ENCODE data around the gene UBE2S.

UBE2S gene

GRCh38 chr19:55434356-55434919 is 26.9 kb upstream of the UBE2S start:
- H3K36me3 ChIP-seq (ENCODE audit: control insufficient read depth, insufficient read depth, low read length) = no peaks in the 10 kb centered on the region
- H3K9me3 ChIP-seq (ENCODE audit: control insufficient read depth, low read length) = no peaks in the 10 kb centered on the region
- H3K27ac ChIP-seq = no peak overlapping the region
- no peak overlapping the region for H3K9ac ChIP-seq
- no peaks in the 10 kb centered on the region for H3K4me1 ChIP-seq
- H2AFZ ChIP-seq = no peak overlapping the region
- TF ChIP-seq CTCF (IDR thresholded peaks at IDR 0.05) = no peak
- no peak overlapping the region for H3K4me3 ChIP-seq (ENCODE audit: low read depth, low read length)
- no peaks in the 10 kb centered on the region for H3K79me2 ChIP-seq
- H3K4me2 ChIP-seq (ENCODE audit: low read length) = no peak overlapping the region
- H3K27me3 ChIP-seq (ENCODE audit: control insufficient read depth, insufficient read depth, low read length) = peaks cover 12% of the 10 kb centered on the region

GRCh38 chr19:55433292-55433691 is 25.7 kb upstream of the UBE2S start:
- H3K4me1 ChIP-seq = no peaks in the 10 kb centered on the region
- H3K9ac ChIP-seq = no peak overlapping the region
- no peak overlapping the region for H3K4me2 ChIP-seq (ENCODE audit: low read length)
- H3K36me3 ChIP-seq (ENCODE audit: control insufficient read depth, insufficient read depth, low read length) = no peaks in the 10 kb centered on the region
- H3K9me3 ChIP-seq (ENCODE audit: control insufficient read depth, low read length) = no peaks in the 10 kb centered on the region
- no peak for TF ChIP-seq CTCF (IDR thresholded peaks at IDR 0.05)
- no peaks in the 10 kb centered on the region for H3K79me2 ChIP-seq
- peak overlapping the region; percentile 50 for H2AFZ ChIP-seq
- H3K27me3 ChIP-seq (ENCODE audit: control insufficient read depth, insufficient read depth, low read length) = peaks cover 12% of the 10 kb centered on the region
- H3K27ac ChIP-seq = no peak overlapping the region
- no peak overlapping the region for H3K4me3 ChIP-seq (ENCODE audit: low read depth, low read length)

GRCh38 chr19:55432241-55432959 is 24.8 kb upstream of the UBE2S start:
- H2AFZ ChIP-seq = no peak overlapping the region
- no peak overlapping the region for H3K27ac ChIP-seq
- H3K9ac ChIP-seq = no peak overlapping the region
- no peaks in the 10 kb centered on the region for H3K9me3 ChIP-seq (ENCODE audit: control insufficient read depth, low read length)
- no peaks in the 10 kb centered on the region for H3K79me2 ChIP-seq
- H3K4me1 ChIP-seq = no peaks in the 10 kb centered on the region
- no peak overlapping the region for H3K4me3 ChIP-seq (ENCODE audit: low read depth, low read length)
- TF ChIP-seq CTCF (IDR thresholded peaks at IDR 0.05) = no peak
- H3K4me2 ChIP-seq (ENCODE audit: low read length) = no peak overlapping the region
- H3K36me3 ChIP-seq (ENCODE audit: control insufficient read depth, insufficient read depth, low read length) = no peaks in the 10 kb centered on the region
- H3K27me3 ChIP-seq (ENCODE audit: control insufficient read depth, insufficient read depth, low read length) = peaks cover 8% of the 10 kb centered on the region

GRCh38 chr19:55431183-55431582 is 23.6 kb upstream of the UBE2S start:
- Histone ChIP-seq H3K36me3 (ENCODE audit: control insufficient read depth, insufficient read depth, low read length) (no peaks in the 10 kb centered on the region), H2AFZ (no peak overlapping the region), H3K4me3 (ENCODE audit: low read depth, low read length) (no peak overlapping the region), H3K79me2 (no peaks in the 10 kb centered on the region), H3K9me3 (ENCODE audit: control insufficient read depth, low read length) (no peaks in the 10 kb centered on the region), H3K27me3 (ENCODE audit: control insufficient read depth, insufficient read depth, low read length) (peaks cover 8% of the 10 kb centered on the region), H3K4me1 (no peaks in the 10 kb centered on the region), H3K4me2 (ENCODE audit: low read length) (no peak overlapping the region), H3K9ac (no peak overlapping the region), H3K27ac (no peak overlapping the region)
- no peak for TF ChIP-seq CTCF (IDR thresholded peaks at IDR 0.05)

GRCh38 chr19:55426042-55426441 is 18.5 kb upstream of the UBE2S start:
- H3K9me3 ChIP-seq (ENCODE audit: control insufficient read depth, low read length) = no peaks in the 10 kb centered on the region
- no peaks in the 10 kb centered on the region for H3K36me3 ChIP-seq (ENCODE audit: control insufficient read depth, insufficient read depth, low read length)
- H3K4me2 ChIP-seq (ENCODE audit: low read length) = no peak overlapping the region
- H3K79me2 ChIP-seq = no peaks in the 10 kb centered on the region
- no peak overlapping the region for H3K4me3 ChIP-seq (ENCODE audit: low read depth, low read length)
- H3K4me1 ChIP-seq = no peaks in the 10 kb centered on the region
- H3K27me3 ChIP-seq (ENCODE audit: control insufficient read depth, insufficient read depth, low read length) = no peaks in the 10 kb centered on the region
- TF ChIP-seq CTCF (IDR thresholded peaks at IDR 0.05) = no peak
- H3K9ac ChIP-seq = no peak overlapping the region
- no peak overlapping the region for H3K27ac ChIP-seq
- H2AFZ ChIP-seq = no peak overlapping the region
